ENCODE data around the gene TSR3.

DNA sequence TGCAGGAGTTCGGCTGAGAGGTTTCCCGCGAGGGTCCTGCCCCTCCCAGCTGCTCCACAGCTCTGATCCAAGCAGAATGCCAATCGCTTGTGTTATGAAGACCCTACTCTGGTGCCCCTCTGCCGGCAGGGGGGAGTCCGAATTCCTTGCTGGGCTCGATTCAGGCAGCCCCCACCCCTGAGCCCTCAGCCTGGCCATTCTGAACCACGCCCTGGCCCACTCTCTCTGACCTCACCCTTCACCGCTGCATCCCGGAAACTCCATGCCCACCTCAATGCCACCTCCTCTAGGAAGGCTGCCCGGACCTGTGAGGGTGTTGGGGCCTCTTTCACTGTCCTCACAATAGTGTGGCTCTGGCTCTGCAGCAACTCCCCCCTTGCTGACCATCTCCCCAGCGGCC is 50.1 kb downstream of the TSR3 start:
- no peak for TF ChIP-seq MYC (IDR thresholded peaks at IDR 0.05; ENCODE audit: low read depth, low read length)
- TF ChIP-seq CTCF (IDR thresholded peaks at IDR 0.05; ENCODE audit: low read depth, low read length), result no peak

Measured in NB4 (cell line).